GM23338 (cell line): ENCODE measurements around the gene CX3CL1.
"Not testable (repeated sequence)": the region's sequence is repeated elsewhere in the genome, so short reads cannot be mapped to it uniquely, and the experiment has no call there.

Source experiments
- CREB1 ChIP-seq: fragments of 250-450 bp; sonication (Bioruptor Pico); IDR thresholded peaks from 2 replicates; pipeline ENCODE4 v1.5.0; 2020; ENCODE audit warnings: low read depth, mild to moderate bottlenecking, moderate library complexity
- EZH2 ChIP-seq: fragments of 200-600 bp; sonication (generic); IDR thresholded peaks from one replicate; pipeline ENCODE4 v1.8.0; 2017; ENCODE audit warnings: antibody characterized with exemption, mild to moderate bottlenecking, low read depth; ENCODE audit not compliant: unreplicated experiment
- EZH2phosphoT487 ChIP-seq: fragments of 200-600 bp; sonication (generic); IDR thresholded peaks from one replicate; pipeline ENCODE4 v1.8.1; 2018; ENCODE audit warnings: antibody characterized with exemption; ENCODE audit not compliant: unreplicated experiment
- JUNB ChIP-seq: IDR thresholded peaks from one replicate; pipeline ENCODE4 v1.6.1; 2016; ENCODE audit warnings: antibody characterized with exemption; ENCODE audit not compliant: unreplicated experiment
- NANOG ChIP-seq: IDR thresholded peaks from 2 replicates; pipeline ENCODE4 v1.6.1; 2016; ENCODE audit warnings: antibody characterized with exemption, borderline replicate concordance
- POLR2AphosphoS5 ChIP-seq: IDR thresholded peaks from 2 replicates; pipeline ENCODE4 v1.6.1; 2016; ENCODE audit warnings: antibody characterized with exemption, low read depth
- STAT1 ChIP-seq: IDR thresholded peaks from one replicate; pipeline ENCODE4 v1.6.1; 2016; ENCODE audit warnings: antibody characterized with exemption; ENCODE audit not compliant: unreplicated experiment
- ZNF114 ChIP-seq: fragments of 250-450 bp; sonication (Bioruptor Pico); IDR thresholded peaks from 2 replicates; pipeline ENCODE4 v1.5.0; 2020; ENCODE audit warnings: mild to moderate bottlenecking, moderate library complexity
- ZNF331 ChIP-seq: fragments of 250-450 bp; sonication (Bioruptor Pico); IDR thresholded peaks from 2 replicates; pipeline ENCODE4 v1.5.0; 2020; ENCODE audit warnings: low read depth, mild to moderate bottlenecking, moderate library complexity
- TF ChIP-seq, protein P1 (sequence below): IDR thresholded peaks from 2 replicates; pipeline ENCODE4 v1.6.1; 2016; ENCODE audit warnings: antibody characterized with exemption
- TF ChIP-seq, protein P2 (sequence below), 2 experiments: fragments of 200-600 bp in 1 of 2; sonication (generic) in 1 of 2; conservative IDR thresholded peaks; 2 replicates each; pipeline versions ENCODE4 v1.5.1 to v1.6.1; 2016 to 2017; ENCODE audit warnings: antibody characterized with exemption in 2 of 2, low read depth in 2 of 2, mild to moderate bottlenecking in 2 of 2, moderate library complexity in 1 of 2
- TF ChIP-seq, protein P3 (sequence below): IDR thresholded peaks from one replicate; pipeline ENCODE4 v1.6.1; 2018; ENCODE audit warnings: antibody characterized with exemption; ENCODE audit not compliant: unreplicated experiment
- TF ChIP-seq, protein P4 (sequence below): fragments of 250-450 bp; sonication (Bioruptor Pico); IDR thresholded peaks from 2 replicates; pipeline ENCODE4 v1.5.0; 2020; ENCODE audit warnings: mild to moderate bottlenecking, moderate library complexity

DNA sequence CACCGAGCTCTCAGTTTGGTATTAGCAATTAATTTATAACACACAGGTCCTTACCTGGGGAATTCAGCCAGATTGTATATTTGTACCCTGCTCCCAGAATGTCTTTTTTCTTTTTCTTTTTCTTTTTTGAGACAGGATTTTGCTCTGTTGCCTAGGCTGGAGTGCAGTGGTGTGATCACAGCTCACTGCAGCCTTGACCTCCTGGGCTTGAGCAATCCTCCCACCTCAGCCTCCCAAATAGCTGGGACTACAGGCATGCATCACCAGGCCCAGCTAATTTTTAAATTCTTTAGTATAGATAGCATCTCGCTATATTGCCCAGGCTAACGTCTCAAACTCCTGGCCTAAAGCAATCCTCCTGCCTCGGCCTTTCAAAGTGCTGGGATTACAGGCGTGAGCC is 28.2 kb upstream of the CX3CL1 start:
- TF ChIP-seq, protein P1, sequence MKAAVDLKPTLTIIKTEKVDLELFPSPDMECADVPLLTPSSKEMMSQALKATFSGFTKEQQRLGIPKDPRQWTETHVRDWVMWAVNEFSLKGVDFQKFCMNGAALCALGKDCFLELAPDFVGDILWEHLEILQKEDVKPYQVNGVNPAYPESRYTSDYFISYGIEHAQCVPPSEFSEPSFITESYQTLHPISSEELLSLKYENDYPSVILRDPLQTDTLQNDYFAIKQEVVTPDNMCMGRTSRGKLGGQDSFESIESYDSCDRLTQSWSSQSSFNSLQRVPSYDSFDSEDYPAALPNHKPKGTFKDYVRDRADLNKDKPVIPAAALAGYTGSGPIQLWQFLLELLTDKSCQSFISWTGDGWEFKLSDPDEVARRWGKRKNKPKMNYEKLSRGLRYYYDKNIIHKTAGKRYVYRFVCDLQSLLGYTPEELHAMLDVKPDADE: not testable (repeated sequence)
- TF ChIP-seq, protein P2, sequence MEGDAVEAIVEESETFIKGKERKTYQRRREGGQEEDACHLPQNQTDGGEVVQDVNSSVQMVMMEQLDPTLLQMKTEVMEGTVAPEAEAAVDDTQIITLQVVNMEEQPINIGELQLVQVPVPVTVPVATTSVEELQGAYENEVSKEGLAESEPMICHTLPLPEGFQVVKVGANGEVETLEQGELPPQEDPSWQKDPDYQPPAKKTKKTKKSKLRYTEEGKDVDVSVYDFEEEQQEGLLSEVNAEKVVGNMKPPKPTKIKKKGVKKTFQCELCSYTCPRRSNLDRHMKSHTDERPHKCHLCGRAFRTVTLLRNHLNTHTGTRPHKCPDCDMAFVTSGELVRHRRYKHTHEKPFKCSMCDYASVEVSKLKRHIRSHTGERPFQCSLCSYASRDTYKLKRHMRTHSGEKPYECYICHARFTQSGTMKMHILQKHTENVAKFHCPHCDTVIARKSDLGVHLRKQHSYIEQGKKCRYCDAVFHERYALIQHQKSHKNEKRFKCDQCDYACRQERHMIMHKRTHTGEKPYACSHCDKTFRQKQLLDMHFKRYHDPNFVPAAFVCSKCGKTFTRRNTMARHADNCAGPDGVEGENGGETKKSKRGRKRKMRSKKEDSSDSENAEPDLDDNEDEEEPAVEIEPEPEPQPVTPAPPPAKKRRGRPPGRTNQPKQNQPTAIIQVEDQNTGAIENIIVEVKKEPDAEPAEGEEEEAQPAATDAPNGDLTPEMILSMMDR (conservative IDR thresholded peaks at IDR 0.05; ENCODE audit: low read depth in 2 of 2): not testable (repeated sequence)
- not testable (repeated sequence) for TF ChIP-seq POLR2AphosphoS5; EZH2; NANOG; CREB1 (CRISPR knock-in tag); EZH2phosphoT487; JUNB; ZNF114 (CRISPR knock-in tag); STAT1; ZNF331 (CRISPR knock-in tag)
- TF ChIP-seq, protein P3, sequence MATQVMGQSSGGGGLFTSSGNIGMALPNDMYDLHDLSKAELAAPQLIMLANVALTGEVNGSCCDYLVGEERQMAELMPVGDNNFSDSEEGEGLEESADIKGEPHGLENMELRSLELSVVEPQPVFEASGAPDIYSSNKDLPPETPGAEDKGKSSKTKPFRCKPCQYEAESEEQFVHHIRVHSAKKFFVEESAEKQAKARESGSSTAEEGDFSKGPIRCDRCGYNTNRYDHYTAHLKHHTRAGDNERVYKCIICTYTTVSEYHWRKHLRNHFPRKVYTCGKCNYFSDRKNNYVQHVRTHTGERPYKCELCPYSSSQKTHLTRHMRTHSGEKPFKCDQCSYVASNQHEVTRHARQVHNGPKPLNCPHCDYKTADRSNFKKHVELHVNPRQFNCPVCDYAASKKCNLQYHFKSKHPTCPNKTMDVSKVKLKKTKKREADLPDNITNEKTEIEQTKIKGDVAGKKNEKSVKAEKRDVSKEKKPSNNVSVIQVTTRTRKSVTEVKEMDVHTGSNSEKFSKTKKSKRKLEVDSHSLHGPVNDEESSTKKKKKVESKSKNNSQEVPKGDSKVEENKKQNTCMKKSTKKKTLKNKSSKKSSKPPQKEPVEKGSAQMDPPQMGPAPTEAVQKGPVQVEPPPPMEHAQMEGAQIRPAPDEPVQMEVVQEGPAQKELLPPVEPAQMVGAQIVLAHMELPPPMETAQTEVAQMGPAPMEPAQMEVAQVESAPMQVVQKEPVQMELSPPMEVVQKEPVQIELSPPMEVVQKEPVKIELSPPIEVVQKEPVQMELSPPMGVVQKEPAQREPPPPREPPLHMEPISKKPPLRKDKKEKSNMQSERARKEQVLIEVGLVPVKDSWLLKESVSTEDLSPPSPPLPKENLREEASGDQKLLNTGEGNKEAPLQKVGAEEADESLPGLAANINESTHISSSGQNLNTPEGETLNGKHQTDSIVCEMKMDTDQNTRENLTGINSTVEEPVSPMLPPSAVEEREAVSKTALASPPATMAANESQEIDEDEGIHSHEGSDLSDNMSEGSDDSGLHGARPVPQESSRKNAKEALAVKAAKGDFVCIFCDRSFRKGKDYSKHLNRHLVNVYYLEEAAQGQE: not testable (repeated sequence)
- TF ChIP-seq, protein P4, sequence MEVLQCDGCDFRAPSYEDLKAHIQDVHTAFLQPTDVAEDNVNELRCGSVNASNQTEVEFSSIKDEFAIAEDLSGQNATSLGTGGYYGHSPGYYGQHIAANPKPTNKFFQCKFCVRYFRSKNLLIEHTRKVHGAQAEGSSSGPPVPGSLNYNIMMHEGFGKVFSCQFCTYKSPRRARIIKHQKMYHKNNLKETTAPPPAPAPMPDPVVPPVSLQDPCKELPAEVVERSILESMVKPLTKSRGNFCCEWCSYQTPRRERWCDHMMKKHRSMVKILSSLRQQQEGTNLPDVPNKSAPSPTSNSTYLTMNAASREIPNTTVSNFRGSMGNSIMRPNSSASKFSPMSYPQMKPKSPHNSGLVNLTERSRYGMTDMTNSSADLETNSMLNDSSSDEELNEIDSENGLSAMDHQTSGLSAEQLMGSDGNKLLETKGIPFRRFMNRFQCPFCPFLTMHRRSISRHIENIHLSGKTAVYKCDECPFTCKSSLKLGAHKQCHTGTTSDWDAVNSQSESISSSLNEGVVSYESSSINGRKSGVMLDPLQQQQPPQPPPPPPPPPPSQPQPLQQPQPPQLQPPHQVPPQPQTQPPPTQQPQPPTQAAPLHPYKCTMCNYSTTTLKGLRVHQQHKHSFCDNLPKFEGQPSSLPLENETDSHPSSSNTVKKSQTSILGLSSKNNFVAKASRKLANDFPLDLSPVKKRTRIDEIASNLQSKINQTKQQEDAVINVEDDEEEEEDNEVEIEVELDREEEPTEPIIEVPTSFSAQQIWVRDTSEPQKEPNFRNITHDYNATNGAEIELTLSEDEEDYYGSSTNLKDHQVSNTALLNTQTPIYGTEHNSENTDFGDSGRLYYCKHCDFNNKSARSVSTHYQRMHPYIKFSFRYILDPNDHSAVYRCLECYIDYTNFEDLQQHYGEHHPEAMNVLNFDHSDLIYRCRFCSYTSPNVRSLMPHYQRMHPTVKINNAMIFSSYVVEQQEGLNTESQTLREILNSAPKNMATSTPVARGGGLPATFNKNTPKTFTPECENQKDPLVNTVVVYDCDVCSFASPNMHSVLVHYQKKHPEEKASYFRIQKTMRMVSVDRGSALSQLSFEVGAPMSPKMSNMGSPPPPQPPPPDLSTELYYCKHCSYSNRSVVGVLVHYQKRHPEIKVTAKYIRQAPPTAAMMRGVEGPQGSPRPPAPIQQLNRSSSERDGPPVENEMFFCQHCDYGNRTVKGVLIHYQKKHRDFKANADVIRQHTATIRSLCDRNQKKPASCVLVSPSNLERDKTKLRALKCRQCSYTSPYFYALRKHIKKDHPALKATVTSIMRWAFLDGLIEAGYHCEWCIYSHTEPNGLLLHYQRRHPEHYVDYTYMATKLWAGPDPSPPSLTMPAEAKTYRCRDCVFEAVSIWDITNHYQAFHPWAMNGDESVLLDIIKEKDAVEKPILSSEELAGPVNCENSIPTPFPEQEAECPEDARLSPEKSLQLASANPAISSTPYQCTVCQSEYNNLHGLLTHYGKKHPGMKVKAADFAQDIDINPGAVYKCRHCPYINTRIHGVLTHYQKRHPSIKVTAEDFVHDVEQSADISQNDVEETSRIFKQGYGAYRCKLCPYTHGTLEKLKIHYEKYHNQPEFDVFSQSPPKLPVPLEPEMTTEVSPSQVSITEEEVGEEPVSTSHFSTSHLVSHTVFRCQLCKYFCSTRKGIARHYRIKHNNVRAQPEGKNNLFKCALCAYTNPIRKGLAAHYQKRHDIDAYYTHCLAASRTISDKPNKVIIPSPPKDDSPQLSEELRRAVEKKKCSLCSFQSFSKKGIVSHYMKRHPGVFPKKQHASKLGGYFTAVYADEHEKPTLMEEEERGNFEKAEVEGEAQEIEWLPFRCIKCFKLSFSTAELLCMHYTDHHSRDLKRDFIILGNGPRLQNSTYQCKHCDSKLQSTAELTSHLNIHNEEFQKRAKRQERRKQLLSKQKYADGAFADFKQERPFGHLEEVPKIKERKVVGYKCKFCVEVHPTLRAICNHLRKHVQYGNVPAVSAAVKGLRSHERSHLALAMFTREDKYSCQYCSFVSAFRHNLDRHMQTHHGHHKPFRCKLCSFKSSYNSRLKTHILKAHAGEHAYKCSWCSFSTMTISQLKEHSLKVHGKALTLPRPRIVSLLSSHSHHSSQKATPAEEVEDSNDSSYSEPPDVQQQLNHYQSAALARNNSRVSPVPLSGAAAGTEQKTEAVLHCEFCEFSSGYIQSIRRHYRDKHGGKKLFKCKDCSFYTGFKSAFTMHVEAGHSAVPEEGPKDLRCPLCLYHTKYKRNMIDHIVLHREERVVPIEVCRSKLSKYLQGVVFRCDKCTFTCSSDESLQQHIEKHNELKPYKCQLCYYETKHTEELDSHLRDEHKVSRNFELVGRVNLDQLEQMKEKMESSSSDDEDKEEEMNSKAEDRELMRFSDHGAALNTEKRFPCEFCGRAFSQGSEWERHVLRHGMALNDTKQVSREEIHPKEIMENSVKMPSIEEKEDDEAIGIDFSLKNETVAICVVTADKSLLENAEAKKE (CRISPR knock-in tag): not testable (repeated sequence)
